K562 (cell line): ENCODE measurements around the gene STPG4.

Source experiments
- HDGF ChIP-seq: fragments of 450-650 bp; IDR thresholded peaks from 2 replicates; pipeline ENCODE4 v1.6.1; 2016
- YY1 ChIP-seq, 3 experiments: IDR thresholded peaks; 2 replicates each; pipeline ENCODE4 v1.6.1; 2011; ENCODE audit warnings: low read length in 2 of 3, mild to moderate bottlenecking in 2 of 3, moderate library complexity in 2 of 3, borderline replicate concordance in 1 of 3, control low read depth in 1 of 3, low read depth in 1 of 3; ENCODE audit not compliant: insufficient read depth in 3 of 3, insufficient replicate concordance in 2 of 3, control insufficient read depth in 1 of 3, insufficient read length in 1 of 3; ENCODE audit errors: extremely low read depth in 1 of 3
- TF ChIP-seq, protein P1 (sequence below): sonication (generic); formaldehyde crosslinking; IDR thresholded peaks from 2 replicates; pipeline ENCODE4 v1.9.0; 2022; ENCODE audit warnings: mild to moderate bottlenecking, missing genetic modification reagents

DNA sequence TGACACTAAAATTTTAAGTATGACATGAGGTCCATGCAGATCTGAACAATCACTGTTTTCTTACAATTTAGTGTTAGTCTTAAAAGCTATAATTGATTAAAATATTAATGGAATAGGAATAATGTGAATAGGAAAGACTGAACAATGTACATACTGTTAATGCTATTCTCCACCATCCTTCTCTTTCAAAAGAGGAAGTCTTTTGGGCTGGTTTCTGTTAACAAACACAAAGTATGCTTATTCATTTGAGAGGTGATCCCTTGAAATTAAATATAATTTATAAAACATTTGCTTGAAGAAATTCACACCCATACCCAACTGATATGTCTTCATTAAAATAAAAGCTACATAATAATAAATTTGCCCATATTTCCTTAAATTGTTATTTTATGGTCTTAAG, 2.3 kb downstream of the STPG4 start:
- TF ChIP-seq, protein P1, sequence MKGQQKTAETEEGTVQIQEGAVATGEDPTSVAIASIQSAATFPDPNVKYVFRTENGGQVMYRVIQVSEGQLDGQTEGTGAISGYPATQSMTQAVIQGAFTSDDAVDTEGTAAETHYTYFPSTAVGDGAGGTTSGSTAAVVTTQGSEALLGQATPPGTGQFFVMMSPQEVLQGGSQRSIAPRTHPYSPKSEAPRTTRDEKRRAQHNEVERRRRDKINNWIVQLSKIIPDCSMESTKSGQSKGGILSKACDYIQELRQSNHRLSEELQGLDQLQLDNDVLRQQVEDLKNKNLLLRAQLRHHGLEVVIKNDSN (CRISPR knock-in tag) = no peak
- no peak for TF ChIP-seq HDGF
- no peak for TF ChIP-seq YY1 (IDR thresholded peaks at IDR 0.05; ENCODE audit: borderline replicate concordance in 1 of 3, control insufficient read depth in 1 of 3, extremely low read depth in 1 of 3, insufficient read depth in 3 of 3, insufficient read length in 1 of 3, insufficient replicate concordance in 2 of 3, low read depth in 1 of 3, low read length in 2 of 3)
